ENCODE data around the gene LTBP1.

- TF ChIP-seq CTCF (IDR thresholded peaks at IDR 0.05) (no peak), POLR2A (IDR thresholded peaks at IDR 0.05) (no peak)
These were observed 154.2 kb downstream of the LTBP1 start for GRCh38 chr2:33100921-33101320.
